Activated T-cell treated with anti-CD3 and anti-CD28 coated beads, Interleukin-2, amount 50 U/mL, for 24 hours (primary cell): ENCODE results near the gene ASPM.
A peak's percentile ranks its signal among the peaks of the same experiment; 100 is the strongest.

ENCODE experiments used
- DNase-seq: peaks from one replicate; pipeline ENCODE4 v3.0.0-alpha.2; 2020
- H3K27ac Mint-ChIP-seq: 2 replicates; pipeline ENCODE4 v1.8.0; 2020; ENCODE audit warnings: mild to moderate bottlenecking, mixed read lengths
- H3K27me3 Mint-ChIP-seq: 2 replicates; pipeline ENCODE4 v1.8.0; 2020; ENCODE audit warnings: mixed read lengths
- H3K36me3 Mint-ChIP-seq: 2 replicates; pipeline ENCODE4 v1.8.0; 2020; ENCODE audit warnings: low read depth, mixed read lengths
- H3K4me1 Mint-ChIP-seq: 2 replicates; pipeline ENCODE4 v1.8.0; 2020; ENCODE audit warnings: low read depth, mixed read lengths
- H3K4me3 Mint-ChIP-seq: 2 replicates; pipeline ENCODE4 v1.8.0; 2020; ENCODE audit warnings: mild to moderate bottlenecking, moderate library complexity, mixed read lengths
- H3K9me3 Mint-ChIP-seq: 2 replicates; pipeline ENCODE4 v1.8.0; 2020; ENCODE audit warnings: mixed read lengths

ASPM gene

DNA sequence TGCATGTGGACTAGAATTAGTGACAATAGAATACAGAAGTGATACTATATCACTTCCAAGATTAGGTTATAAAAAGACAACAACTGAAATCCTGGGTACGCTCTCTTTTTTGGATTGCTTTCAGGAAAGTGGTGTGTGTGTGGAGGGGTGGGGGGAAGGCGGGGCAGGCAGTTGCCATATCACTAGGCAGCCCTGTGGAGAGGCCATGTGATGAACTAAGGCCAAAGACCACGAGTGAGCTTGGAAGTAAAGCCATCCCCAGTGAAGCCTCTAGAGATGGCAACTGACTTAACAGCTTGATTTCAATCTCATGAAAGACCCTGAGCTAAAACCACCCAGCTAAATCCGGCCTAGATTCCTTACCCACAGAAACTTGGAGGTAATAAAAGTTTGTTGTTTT is 6.2 kb upstream of the ASPM start:
- no peaks in the 10 kb centered on the region for H3K4me1 Mint-ChIP-seq
- no peak overlapping the region for H3K4me3 Mint-ChIP-seq
- no peak overlapping the region for H3K27ac Mint-ChIP-seq
- DNase-seq, result no peak
- H3K36me3 Mint-ChIP-seq, result no peaks in the 10 kb centered on the region
- no peaks in the 10 kb centered on the region for H3K9me3 Mint-ChIP-seq
- H3K27me3 Mint-ChIP-seq, result no peaks in the 10 kb centered on the region

- no peak for DNase-seq
- peaks cover 9% of the 10 kb centered on the region for H3K4me1 Mint-ChIP-seq
- no peaks in the 10 kb centered on the region for H3K27me3 Mint-ChIP-seq
- peaks cover 6% of the 10 kb centered on the region for H3K36me3 Mint-ChIP-seq
- no peaks in the 10 kb centered on the region for H3K9me3 Mint-ChIP-seq
- H3K4me3 Mint-ChIP-seq, result no peak overlapping the region
- no peak overlapping the region for H3K27ac Mint-ChIP-seq
Measured at GRCh38 chr1:197151185-197151584, 4.7 kb upstream of the ASPM start.

DNA sequence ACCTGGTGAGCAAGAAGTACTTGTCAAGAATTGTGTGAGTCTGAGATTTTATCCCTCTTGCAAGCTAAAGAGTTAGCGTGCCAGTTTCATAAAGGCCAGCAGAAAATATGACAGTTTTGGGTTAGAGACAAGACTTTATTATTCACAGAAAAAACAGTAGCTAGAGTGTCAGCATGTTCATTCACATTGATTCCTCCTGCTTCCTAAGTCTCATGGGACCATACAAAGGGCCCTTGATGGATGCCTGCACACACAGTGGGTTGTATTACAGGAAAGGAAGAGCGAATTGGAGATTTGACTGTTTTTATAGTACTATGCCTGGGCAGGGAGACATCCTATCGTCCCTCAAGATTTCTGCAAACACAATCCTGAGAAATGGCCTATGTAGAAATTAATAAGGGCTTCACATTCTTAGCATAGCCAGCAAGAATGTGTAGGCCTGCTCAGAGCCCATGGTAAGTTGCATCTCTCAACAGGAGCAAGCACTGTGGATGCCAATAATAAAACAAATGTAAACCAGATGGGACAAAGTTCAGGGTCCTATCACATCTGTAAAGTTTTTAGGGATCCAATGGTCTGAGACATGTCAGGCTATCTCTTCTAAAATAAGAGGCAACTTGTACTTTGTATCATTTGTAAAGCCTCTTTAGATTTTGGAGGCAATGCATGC is 4.0 kb upstream of the ASPM start:
- no peak overlapping the region for H3K27ac Mint-ChIP-seq
- H3K4me3 Mint-ChIP-seq, result no peak overlapping the region
- DNase-seq, result no peak
- H3K4me1 Mint-ChIP-seq, result peaks cover 9% of the 10 kb centered on the region
- H3K27me3 Mint-ChIP-seq, result no peaks in the 10 kb centered on the region
- H3K9me3 Mint-ChIP-seq, result no peaks in the 10 kb centered on the region
- peaks cover 10% of the 10 kb centered on the region for H3K36me3 Mint-ChIP-seq

DNA sequence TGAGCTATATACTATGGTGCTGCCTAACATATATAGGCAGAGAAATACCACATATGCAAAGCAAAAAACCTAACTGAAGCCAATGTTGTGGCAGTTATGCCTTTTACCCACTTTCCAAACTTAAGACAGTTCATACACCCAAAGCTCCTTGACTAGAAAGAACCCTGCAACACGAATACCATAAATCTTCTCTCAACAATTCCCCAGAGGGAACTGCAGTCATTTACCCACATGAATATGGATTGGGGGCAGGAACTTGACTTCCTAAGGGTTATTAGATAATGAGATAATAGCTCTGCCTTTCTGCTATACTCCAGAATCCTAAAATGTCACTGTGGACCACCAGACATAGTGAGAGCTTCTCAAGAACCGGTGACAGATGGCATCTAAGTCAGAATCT is 2.9 kb upstream of the ASPM start:
- Mint-ChIP-seq H3K36me3 (peaks cover 14% of the 10 kb centered on the region), H3K27me3 (peaks cover 6% of the 10 kb centered on the region), H3K4me1 (peaks cover 15% of the 10 kb centered on the region), H3K4me3 (no peak overlapping the region), H3K27ac (no peak overlapping the region), H3K9me3 (no peaks in the 10 kb centered on the region)
- DNase-seq, result no peak

DNA sequence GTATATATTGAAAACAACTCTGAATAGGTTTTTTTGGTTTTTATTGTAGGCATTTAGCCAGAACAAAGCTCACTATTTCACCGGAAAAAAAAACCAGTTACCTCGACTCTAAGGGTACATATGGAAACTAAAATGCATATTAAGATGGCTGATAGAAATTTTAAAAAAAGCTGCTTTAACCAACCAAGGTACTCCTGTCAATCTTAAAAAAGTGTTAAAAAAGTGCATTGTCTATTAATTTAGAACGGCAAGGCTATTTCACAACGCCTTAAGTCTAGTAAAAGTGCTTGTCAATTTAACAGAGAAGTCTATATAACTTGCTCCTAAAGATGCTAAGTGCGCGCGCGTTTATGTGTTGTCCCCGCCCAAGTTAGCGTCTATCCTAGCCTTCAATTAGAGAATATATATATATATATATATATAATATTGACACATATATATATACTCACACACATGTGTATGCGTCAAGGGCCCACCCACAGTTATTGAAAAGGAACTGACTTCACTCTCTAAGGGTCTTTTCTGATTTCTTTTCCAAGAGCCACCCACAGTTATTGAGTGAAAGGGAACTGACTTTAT is 934 bp downstream of the ASPM start:
- Mint-ChIP-seq H3K4me1 (peaks cover 21% of the 10 kb centered on the region), H3K9me3 (no peaks in the 10 kb centered on the region), H3K27me3 (peaks cover 6% of the 10 kb centered on the region), H3K4me3 (peak overlapping the region; percentile 96), H3K27ac (peak overlapping the region; percentile 88), H3K36me3 (peaks cover 35% of the 10 kb centered on the region)
- no peak for DNase-seq

GRCh38 chr1:197144570-197145325 is 1.7 kb downstream of the ASPM start:
- H3K27ac Mint-ChIP-seq, result no peak overlapping the region

DNA sequence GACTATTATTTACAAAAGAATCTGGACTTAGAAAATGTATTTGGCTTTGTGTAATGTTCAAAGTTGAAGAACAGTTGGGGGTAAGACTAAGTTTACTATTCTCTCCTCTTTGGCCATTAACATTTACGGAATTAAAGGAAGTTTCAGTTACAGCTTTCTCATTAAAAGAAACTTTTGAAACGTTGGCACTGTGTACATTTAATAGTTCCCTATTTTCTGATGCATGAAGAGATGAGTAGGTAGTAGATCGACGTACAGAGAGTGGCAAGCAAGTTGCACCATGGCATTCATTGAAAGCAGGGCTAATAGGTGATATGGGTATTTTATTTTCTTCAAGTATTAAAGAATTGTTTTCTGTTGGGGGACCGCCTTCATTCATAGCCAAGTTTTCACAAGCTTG is 3.2 kb downstream of the ASPM start:
- Mint-ChIP-seq H3K4me1 (peaks cover 21% of the 10 kb centered on the region), H3K27ac (no peak overlapping the region), H3K9me3 (no peaks in the 10 kb centered on the region), H3K4me3 (no peak overlapping the region), H3K27me3 (peaks cover 6% of the 10 kb centered on the region), H3K36me3 (peaks cover 43% of the 10 kb centered on the region)
- DNase-seq, result no peak

More at GRCh38 chr1:197144570-197145325, 1.7 kb downstream of the ASPM start:
- H3K4me1 Mint-ChIP-seq, result peaks cover 21% of the 10 kb centered on the region
- peak overlapping the region; percentile 96 for H3K4me3 Mint-ChIP-seq
- H3K27me3 Mint-ChIP-seq, result peaks cover 6% of the 10 kb centered on the region
- H3K9me3 Mint-ChIP-seq, result no peaks in the 10 kb centered on the region
- peaks cover 36% of the 10 kb centered on the region for H3K36me3 Mint-ChIP-seq
- DNase-seq, result no peak

DNA sequence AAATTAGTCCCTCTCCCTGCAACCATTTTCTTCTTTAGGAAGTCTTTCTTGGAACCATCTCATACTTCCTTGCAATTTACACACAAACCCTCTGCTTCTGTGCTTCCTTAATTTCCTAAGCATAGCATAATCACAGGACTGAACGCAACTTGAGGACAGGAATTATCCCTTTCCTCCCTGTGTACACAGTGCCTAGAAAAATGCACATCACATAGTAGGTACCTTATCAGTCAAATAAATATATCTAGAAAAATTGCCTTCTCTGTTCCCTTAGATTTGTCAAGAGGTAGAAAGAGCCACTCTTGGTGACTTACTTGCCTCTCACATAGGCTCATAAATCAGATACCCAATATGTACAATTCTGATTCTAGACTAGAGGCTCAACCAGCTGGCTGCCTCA is 4.9 kb downstream of the ASPM start:
- no peak for DNase-seq
- H3K27ac Mint-ChIP-seq, result no peak overlapping the region
- H3K4me3 Mint-ChIP-seq, result no peak overlapping the region

DNA sequence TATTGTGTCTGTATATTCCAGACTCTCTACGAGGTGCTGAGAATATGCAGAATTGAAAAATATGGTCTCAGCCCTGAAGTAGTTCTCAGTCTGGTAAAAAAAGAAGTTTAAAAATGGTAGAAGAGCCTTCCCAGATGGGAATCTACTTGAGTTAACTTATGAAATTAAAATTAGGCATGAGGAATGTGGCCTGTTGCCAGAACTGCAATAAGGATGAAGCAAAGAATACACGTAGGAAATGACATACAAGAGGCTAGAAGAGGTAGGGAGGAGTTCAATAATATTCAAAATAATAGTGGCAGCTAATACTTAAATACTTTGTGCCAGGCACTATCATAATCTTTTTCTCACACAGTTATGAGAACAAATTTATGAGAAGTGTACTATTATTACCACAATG is 6.3 kb downstream of the ASPM start:
- Mint-ChIP-seq H3K27me3 (peaks cover 5% of the 10 kb centered on the region), H3K4me1 (peaks cover 11% of the 10 kb centered on the region), H3K27ac (no peak overlapping the region), H3K4me3 (no peak overlapping the region), H3K36me3 (peaks cover 31% of the 10 kb centered on the region), H3K9me3 (no peaks in the 10 kb centered on the region)
- no peak for DNase-seq

More for the DNA sequence above, 4.9 kb downstream of the ASPM start:
- Mint-ChIP-seq H3K4me1 (peaks cover 14% of the 10 kb centered on the region), H3K36me3 (peaks cover 41% of the 10 kb centered on the region), H3K9me3 (no peaks in the 10 kb centered on the region), H3K27me3 (peaks cover 6% of the 10 kb centered on the region)

DNA sequence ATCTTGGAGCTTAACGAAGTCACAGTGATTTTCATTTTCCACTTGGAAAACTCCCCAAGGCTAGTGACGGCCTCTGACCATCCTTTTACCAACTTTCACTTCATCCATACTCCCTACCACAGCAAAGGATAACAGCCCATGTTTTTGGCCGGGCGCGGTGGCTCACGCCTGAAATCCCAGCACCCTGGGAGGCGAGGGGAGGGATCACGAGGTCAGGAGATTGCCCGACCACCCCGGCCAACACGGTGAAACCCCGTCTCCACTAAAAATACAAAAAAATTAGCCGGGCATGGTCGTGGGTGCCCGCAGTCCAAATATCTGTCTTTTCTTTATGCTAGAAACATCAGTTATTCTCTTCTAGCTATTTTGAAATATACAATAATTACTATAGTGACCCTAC is 7.3 kb downstream of the ASPM start:
- Mint-ChIP-seq H3K27ac (no peak overlapping the region), H3K27me3 (no peaks in the 10 kb centered on the region), H3K9me3 (no peaks in the 10 kb centered on the region), H3K4me1 (peaks cover 5% of the 10 kb centered on the region), H3K36me3 (peaks cover 33% of the 10 kb centered on the region), H3K4me3 (no peak overlapping the region)
- DNase-seq, result no peak

DNA sequence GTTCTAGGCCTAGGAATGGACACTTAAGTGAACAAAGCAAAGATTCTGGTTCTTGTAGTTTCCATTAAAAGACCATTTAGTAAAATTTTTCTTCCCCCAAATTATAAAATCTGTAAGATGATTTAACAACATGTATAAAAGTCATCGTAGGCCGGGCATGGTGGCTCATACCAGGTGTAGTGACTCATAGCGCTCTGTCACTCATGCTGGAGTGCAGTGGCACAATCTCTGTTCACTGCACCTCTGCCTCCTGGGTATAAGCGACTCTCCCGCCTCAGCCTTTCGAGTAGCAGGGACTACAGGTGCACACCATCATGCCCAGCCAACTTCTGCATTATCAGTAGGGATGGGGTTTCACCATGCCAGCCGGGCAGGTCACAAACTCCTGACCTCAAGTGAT is 9.1 kb downstream of the ASPM start:
- DNase-seq, result no peak
- Mint-ChIP-seq H3K36me3 (peaks cover 21% of the 10 kb centered on the region), H3K9me3 (no peaks in the 10 kb centered on the region), H3K4me3 (no peak overlapping the region), H3K27ac (no peak overlapping the region), H3K4me1 (peaks cover 5% of the 10 kb centered on the region), H3K27me3 (no peaks in the 10 kb centered on the region)

GRCh38 chr1:197130677-197131304 is 15.7 kb downstream of the ASPM start:
- H3K36me3 Mint-ChIP-seq, result peaks cover 29% of the 10 kb centered on the region

DNA sequence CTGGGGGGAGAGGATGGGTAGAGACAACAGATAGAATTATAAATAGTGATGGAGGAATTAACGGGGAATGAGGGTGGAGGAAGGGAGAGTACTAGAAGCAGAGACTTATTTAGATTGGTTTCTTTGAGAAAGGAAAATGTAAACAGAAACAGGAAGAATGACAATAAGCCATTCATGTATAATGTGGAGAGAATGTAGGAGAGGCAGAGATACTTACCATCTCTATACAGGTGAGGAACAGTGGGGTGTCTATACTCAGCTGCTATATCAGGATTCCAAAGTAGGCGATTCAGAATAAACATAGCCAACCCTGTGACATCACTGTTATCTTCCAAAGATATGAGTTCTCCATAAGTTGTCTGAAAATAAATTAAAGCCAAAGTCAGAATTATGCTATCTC is 16.8 kb downstream of the ASPM start:
- H3K27ac Mint-ChIP-seq, result no peak overlapping the region

More at GRCh38 chr1:197130677-197131304, 15.7 kb downstream of the ASPM start:
- Mint-ChIP-seq H3K4me3 (no peak overlapping the region), H3K4me1 (no peaks in the 10 kb centered on the region), H3K27ac (no peak overlapping the region), H3K9me3 (no peaks in the 10 kb centered on the region), H3K27me3 (no peaks in the 10 kb centered on the region)
- DNase-seq, result no peak

DNA sequence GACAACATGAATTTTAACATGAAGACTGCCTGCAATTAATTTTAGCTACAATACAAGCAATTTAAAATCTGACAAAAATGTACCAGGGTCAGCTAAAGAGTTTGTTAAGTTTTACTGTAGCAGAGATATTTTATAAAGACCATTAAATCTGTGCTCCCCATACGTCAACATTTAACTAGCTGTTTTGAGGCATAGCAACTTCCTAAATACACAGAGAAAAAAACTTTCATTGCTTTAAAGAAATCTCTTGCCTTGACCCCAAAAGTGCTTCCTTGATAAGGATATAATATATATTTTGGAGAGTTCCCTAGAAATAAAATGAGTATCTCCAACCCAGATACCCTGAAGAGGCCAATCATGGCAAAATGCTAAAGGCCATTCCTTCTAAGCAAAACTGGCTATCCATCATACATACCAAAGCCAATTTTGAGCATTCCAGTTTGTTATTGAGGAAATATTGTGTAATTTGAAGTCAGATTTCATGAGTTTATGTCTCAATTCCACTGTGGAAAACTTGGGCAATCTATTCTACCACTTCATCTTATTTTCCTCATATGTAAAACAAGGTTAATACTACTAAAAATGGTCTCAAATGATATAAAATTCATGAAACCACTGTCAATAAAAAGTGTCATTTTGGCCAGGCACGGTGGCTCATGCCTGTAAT is 19.1 kb downstream of the ASPM start:
- no peaks in the 10 kb centered on the region for H3K27me3 Mint-ChIP-seq
- H3K9me3 Mint-ChIP-seq, result no peaks in the 10 kb centered on the region
- H3K4me1 Mint-ChIP-seq, result no peaks in the 10 kb centered on the region
- H3K4me3 Mint-ChIP-seq, result no peak overlapping the region
- no peak overlapping the region for H3K27ac Mint-ChIP-seq
- DNase-seq, result no peak
- H3K36me3 Mint-ChIP-seq, result peaks cover 42% of the 10 kb centered on the region

More for the DNA sequence above, 16.8 kb downstream of the ASPM start:
- H3K27me3 Mint-ChIP-seq, result no peaks in the 10 kb centered on the region
- H3K4me1 Mint-ChIP-seq, result no peaks in the 10 kb centered on the region
- peaks cover 35% of the 10 kb centered on the region for H3K36me3 Mint-ChIP-seq
- H3K4me3 Mint-ChIP-seq, result no peak overlapping the region
- no peaks in the 10 kb centered on the region for H3K9me3 Mint-ChIP-seq
- no peak for DNase-seq
